Measurements from ENCODE around the gene ARHGAP15.
A peak's percentile ranks its signal among the peaks of the same experiment; 100 is the strongest.
"Not testable (repeated sequence)": the region's sequence is repeated elsewhere in the genome, so short reads cannot be mapped to it uniquely, and the experiment has no call there.

ARHGAP15 gene

GRCh38 chr2:143128681-143129580 is at the start of gene ARHGAP15:
ARHGAP15 (plus strand) TSS chr2:143129419.
- peak; percentile 86 for DNase-seq

- DNase-seq: no peak
These were observed 47.6 kb upstream of the ARHGAP15 start for GRCh38 chr2:143081616-143082015.

- DNase-seq: no peak
These were observed 45.6 kb upstream of the ARHGAP15 start for GRCh38 chr2:143083636-143084035.

GRCh38 chr2:143084462-143084861 is 44.8 kb upstream of the ARHGAP15 start:
- DNase-seq: no peak

GRCh38 chr2:143085125-143085784 is 44.0 kb upstream of the ARHGAP15 start:
- no peak for DNase-seq

GRCh38 chr2:143087033-143087432 is 42.2 kb upstream of the ARHGAP15 start:
- DNase-seq: no peak

- no peak for DNase-seq
These were observed 40.8 kb upstream of the ARHGAP15 start for GRCh38 chr2:143088388-143088787.

- DNase-seq: not testable (repeated sequence)
These were observed 39.7 kb upstream of the ARHGAP15 start for GRCh38 chr2:143089520-143089919.

GRCh38 chr2:143110758-143111428 is 18.3 kb upstream of the ARHGAP15 start:
- DNase-seq: peak; percentile 83

GRCh38 chr2:143117225-143117624 is 12.0 kb upstream of the ARHGAP15 start:
- DNase-seq: no peak

GRCh38 chr2:143121079-143121478 is 8.1 kb upstream of the ARHGAP15 start:
- no peak for DNase-seq

GRCh38 chr2:143121957-143122356 is 7.3 kb upstream of the ARHGAP15 start:
- no peak for DNase-seq

GRCh38 chr2:143123911-143124310 is 5.3 kb upstream of the ARHGAP15 start:
- no peak for DNase-seq

- DNase-seq: no peak
These were observed 4.8 kb upstream of the ARHGAP15 start for GRCh38 chr2:143124445-143124844.

GRCh38 chr2:143125717-143126116 is 3.5 kb upstream of the ARHGAP15 start:
- DNase-seq: no peak

- DNase-seq: peak; percentile 68
These were observed 3.1 kb downstream of the ARHGAP15 start for GRCh38 chr2:143132355-143132754.

- DNase-seq: no peak
These were observed 4.6 kb downstream of the ARHGAP15 start for GRCh38 chr2:143133783-143134182.

GRCh38 chr2:143138292-143138691 is 9.1 kb downstream of the ARHGAP15 start:
- no peak for DNase-seq

GRCh38 chr2:143139835-143140393 is 10.7 kb downstream of the ARHGAP15 start:
- no peak for DNase-seq

GRCh38 chr2:143140864-143141661 is 11.8 kb downstream of the ARHGAP15 start:
- no peak for DNase-seq

GRCh38 chr2:143142598-143142997 is 13.4 kb downstream of the ARHGAP15 start:
- no peak for DNase-seq

GRCh38 chr2:143144813-143145455 is 15.7 kb downstream of the ARHGAP15 start:
- no peak for DNase-seq
